CD4-positive, alpha-beta T cell treated with Interleukin-10 for 1 hour (primary cell): ENCODE data around the gene DCAF5.
A peak's percentile ranks its signal among the peaks of the same experiment; 100 is the strongest.
"Not testable (repeated sequence)": the region's sequence is repeated elsewhere in the genome, so short reads cannot be mapped to it uniquely, and the experiment has no call there.

Source experiments
- DNase-seq: peaks from one replicate; pipeline ENCODE4 v3.0.0-alpha.2; 2020

Gene DCAF5

GRCh38 chr14:69152902-69153151 lies at the start of gene DCAF5:
Gene DCAF5, minus strand, starts transcription at chr14:69153119. Its CDS starts 141 bp downstream, at chr14:69152978.
- peak; percentile 94 for DNase-seq

- no peak for DNase-seq
Measured at GRCh38 chr14:69199786-69200185, 46.9 kb upstream of the DCAF5 start.

GRCh38 chr14:69193721-69194120 lies 40.8 kb upstream of the DCAF5 start:
- DNase-seq = no peak

- DNase-seq = peak; percentile 71
Measured at GRCh38 chr14:69191340-69192111, 38.6 kb upstream of the DCAF5 start, which contains the start of gene EXD2. Gene EXD2, plus strand, starts transcription at chr14:69191498. Its CDS starts 17,973 bp downstream, at chr14:69209471.

- DNase-seq = no peak
Measured at GRCh38 chr14:69190191-69190590, 37.3 kb upstream of the DCAF5 start.

GRCh38 chr14:69183735-69184134 lies 30.8 kb upstream of the DCAF5 start:
- DNase-seq = no peak

- not testable (repeated sequence) for DNase-seq
Measured at GRCh38 chr14:69182580-69182979, 29.7 kb upstream of the DCAF5 start.

GRCh38 chr14:69181491-69181890 lies 28.6 kb upstream of the DCAF5 start:
- no peak for DNase-seq

- no peak for DNase-seq
Measured at GRCh38 chr14:69175130-69175529, 22.2 kb upstream of the DCAF5 start.

- no peak for DNase-seq
Measured at GRCh38 chr14:69171569-69171968, 18.6 kb upstream of the DCAF5 start.

- DNase-seq = no peak
Measured at GRCh38 chr14:69170839-69171238, 17.9 kb upstream of the DCAF5 start.

- DNase-seq = not testable (repeated sequence)
Measured at GRCh38 chr14:69165787-69166186, 12.9 kb upstream of the DCAF5 start.

- DNase-seq = no peak
Measured at GRCh38 chr14:69161590-69161989, 8.7 kb upstream of the DCAF5 start.

GRCh38 chr14:69156224-69156623 lies 3.3 kb upstream of the DCAF5 start:
- no peak for DNase-seq

- peak; percentile 15 for DNase-seq
Measured at GRCh38 chr14:69154779-69155178, 1.9 kb upstream of the DCAF5 start.

GRCh38 chr14:69153873-69154270 lies 953 bp upstream of the DCAF5 start:
- DNase-seq = peak; percentile 7

GRCh38 chr14:69153152-69153872 lies 393 bp upstream of the DCAF5 start:
- peak; percentile 17 for DNase-seq

GRCh38 chr14:69152181-69152901 lies 578 bp downstream of the DCAF5 start:
- DNase-seq = peak; percentile 74

GRCh38 chr14:69151458-69152180 lies 1.3 kb downstream of the DCAF5 start:
- DNase-seq = peak; percentile 86

- no peak for DNase-seq
Measured at GRCh38 chr14:69149461-69150244, 3.3 kb downstream of the DCAF5 start.

GRCh38 chr14:69142101-69142500 lies 10.8 kb downstream of the DCAF5 start:
- DNase-seq = no peak

GRCh38 chr14:69141550-69141949 lies 11.4 kb downstream of the DCAF5 start:
- no peak for DNase-seq
